Measurements from ENCODE around the gene PELI1.

- TF ChIP-seq POLR2A (IDR thresholded peaks at IDR 0.05; ENCODE audit: low read length) = no peak
- no peak for TF ChIP-seq GATA1 (IDR thresholded peaks at IDR 0.05; ENCODE audit: low read depth, low read length)
These were observed 78.7 kb downstream of the PELI1 start for GRCh38 chr2:64065516-64065915.
